ELR (cell line): ENCODE measurements around the gene SSBP3.
"Not testable (repeated sequence)": the region's sequence is repeated elsewhere in the genome, so short reads cannot be mapped to it uniquely, and the experiment has no call there.

ENCODE experiments used
- DNase-seq: peaks from one replicate; pipeline ENCODE4 v3.0.0-alpha.2; 2015; ENCODE audit warnings: low read depth

Gene SSBP3

DNA sequence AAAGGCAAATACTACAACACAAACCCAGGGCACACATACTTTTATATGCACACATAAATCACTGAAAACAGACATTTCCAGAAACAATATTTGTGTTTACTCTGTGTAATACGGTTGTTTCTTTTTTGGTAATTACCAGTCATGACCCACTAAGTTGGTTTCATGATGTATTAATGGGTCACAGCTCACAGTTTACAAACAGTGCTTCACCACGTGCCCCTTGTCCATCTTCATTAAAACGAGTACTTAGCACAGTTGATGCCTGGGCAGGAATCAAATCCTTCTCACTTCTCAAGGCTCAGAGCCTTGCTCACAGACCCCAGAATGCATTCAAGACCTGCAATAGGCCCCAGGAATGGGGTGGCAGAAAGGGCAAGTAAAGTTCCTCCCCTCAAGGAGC, 13.8 kb downstream of the SSBP3 start:
- DNase-seq, result no peak

- no peak for DNase-seq
These were observed 14.6 kb downstream of the SSBP3 start for GRCh38 chr1:54391450-54392209.

DNA sequence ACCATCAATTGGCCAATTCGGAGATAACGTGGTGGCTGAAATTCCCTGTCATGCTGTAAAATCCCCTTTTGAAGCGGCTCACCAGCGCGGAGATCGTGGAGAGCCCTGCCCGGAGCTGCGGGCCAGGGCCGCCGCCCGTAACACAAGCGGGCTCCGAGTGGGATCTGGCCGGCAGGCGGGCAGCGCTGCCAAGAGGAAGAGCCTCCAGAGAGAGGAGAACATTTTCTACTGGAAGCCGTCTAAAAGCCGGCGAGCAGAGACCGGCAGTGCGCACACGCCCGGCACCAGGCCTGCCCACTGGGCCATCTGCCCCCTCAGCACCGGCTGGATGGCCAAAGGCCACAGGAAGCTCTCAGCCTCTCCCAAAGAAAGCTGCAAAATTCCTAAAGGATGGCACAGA, 15.5 kb downstream of the SSBP3 start:
- no peak for DNase-seq

DNA sequence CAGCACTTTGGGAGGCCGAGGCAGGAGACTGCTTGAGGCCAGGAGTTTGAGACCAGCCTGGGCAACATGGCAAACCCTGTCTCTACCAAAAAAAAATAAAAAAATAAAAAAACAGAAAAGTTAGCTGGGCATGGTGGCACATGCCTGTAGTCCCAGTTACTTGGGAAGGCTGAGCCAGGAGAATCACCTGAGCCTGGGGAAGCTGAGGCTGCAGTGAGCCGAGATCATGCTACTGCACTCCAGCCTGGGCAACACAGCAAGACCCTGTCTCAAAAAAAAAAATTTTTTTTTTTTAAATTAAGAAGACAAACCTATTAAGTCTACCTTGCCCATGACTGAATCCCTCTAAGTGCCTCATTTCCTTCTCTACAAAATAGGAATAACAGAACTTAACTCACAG, 16.6 kb downstream of the SSBP3 start:
- DNase-seq, result not testable (repeated sequence)

DNA sequence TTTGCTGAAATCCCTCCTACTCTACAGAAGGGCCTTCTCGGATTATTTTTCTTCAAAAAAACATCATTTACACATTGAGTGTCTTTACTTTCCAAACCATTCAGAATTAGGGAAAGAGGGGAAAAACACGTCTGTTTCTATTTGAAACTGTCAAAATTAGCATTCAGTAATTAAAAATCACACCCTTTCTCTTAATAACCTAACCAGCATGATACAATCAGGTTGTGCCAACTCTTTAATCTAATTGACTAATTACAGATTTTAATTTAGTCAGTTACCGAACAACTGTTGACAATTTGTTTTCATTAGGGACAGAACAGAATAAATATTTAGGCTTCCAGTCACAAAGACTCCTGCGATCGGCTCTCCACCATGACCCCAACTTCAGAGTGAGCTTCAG, 18.8 kb downstream of the SSBP3 start:
- DNase-seq, result no peak

DNA sequence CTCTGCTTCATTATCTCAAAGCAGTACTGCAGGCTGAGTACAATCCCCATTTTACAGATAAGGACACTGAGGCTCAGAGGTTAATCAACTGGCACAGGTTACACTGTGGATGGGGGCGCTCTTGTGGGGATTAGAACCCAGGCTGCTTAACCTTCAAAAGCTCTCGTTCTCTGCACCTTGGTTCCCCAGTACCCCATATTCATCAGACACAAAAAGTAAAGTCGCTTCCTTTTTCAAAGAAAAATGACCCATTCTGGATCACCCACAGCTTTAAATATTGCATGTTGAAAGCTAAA, 20.5 kb downstream of the SSBP3 start:
- DNase-seq, result no peak

DNA sequence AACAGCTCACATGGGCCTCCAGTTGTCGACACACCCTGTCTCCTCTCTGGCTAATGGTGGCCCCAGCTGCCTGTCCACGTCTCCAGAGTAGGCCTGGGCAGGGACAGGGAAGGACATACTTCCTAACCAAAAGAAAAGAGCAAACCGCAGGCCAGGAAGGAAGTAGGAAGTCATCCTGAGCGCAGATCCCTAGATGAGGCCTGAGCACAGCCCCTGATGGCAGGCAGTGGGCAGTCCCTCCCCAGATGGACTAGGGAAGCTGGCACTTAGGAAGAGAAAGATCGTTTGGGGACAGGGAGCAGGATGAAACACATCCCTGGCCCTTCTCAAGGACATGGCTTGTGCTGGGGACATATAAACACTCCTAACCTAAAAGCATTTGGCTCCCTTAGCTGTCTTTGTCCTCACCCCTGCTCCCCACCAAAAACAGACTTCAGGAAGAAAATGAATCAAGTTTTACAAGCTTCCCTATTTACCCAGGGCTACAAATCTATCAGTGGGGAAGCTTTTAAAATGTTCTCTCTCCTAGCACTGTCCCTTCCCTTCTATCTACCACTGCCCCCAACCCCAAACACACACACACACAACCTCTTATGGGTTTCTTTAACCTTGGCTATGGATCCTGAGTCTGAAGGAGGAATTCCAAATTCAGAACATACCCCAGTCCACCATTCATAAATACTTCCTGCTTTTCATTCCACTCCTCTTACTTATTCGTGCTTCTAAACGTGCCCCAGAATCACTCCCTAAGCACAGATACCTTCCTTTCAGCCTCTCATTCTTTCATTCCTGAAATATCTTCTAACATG, 21.1 kb downstream of the SSBP3 start:
- no peak for DNase-seq

GRCh38 chr1:54384471-54384870, 21.7 kb downstream of the SSBP3 start:
- no peak for DNase-seq

DNA sequence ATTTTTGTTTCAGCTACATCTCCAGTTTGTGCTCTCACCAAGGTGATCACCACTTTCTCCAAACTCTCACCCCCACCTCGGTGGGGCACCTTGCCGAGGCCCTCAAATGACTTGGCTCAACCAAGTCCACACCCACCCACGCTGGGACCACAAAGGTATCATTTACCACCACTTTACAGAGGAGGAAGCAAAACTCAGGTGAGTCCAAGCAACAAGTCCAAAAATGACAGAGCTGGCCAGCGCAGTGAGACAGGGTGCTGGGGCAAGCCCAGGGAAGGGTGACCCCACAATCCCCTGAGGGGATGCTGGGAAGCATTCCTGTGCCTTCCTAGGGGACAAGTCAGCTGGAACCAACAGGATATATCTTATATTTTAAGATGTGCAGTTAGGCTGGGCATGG, 24.7 kb downstream of the SSBP3 start:
- no peak for DNase-seq

DNA sequence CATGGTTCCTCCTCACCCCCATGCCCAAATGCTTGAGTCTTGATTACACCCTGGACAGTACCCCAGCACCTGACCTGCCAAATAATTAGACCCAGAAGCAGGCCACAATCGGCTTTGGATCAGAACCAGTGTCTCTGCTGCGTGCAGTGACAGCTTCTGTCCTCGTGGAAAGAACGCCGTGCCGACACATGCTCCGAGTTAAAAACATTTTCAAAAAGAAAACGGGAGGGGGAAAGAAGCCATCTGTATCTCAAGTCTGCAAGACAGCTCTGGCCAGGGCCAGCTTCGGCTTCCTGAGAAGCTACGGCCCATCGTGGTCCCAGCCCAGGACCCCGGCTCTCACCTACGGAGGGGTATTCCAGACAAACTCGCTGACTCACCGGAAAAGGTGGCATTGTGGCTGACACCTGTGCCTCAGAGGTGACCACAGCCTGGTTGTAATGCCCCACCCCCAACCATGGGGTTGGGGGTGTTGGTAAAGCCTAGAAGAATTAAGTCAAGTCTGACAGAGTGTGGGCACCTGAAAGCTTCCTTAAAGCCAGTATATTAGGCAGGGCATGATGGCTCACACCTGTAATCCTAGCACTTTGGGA, 25.8 kb downstream of the SSBP3 start:
- no peak for DNase-seq

- DNase-seq, result no peak
These were observed 26.5 kb downstream of the SSBP3 start for GRCh38 chr1:54379555-54380289.

DNA sequence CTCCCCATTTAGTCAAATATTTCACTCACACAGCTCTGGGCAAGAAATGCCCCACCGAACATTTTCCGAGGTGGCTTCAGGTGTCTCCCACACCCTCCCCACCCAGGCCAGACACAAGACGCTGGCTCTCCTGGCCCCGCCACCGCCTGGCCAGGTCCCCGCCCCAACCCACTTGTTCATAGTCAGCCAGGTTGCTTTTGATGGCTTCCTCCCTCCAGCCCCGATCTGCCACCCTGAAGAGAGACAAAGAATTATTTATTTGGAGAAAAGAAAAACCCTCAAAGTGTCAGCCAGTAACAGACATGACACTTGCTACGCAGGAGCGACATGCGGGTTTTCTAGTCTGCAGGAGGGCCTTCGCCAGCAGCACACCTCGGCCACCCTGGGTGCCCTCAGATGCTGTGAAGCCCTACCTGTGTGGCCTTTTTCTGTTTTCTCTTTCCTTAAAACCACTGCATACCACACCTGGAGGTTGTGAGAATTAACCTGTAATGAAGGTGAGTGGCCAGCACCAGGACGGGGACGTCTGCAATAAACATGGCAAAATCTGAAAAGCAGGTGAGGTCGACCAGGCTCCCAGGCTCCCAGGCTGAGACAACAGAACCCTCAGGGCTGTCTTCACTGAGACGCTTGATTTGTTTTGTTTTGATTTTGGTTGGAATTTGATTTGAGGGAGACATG, 27.2 kb downstream of the SSBP3 start:
- no peak for DNase-seq

DNA sequence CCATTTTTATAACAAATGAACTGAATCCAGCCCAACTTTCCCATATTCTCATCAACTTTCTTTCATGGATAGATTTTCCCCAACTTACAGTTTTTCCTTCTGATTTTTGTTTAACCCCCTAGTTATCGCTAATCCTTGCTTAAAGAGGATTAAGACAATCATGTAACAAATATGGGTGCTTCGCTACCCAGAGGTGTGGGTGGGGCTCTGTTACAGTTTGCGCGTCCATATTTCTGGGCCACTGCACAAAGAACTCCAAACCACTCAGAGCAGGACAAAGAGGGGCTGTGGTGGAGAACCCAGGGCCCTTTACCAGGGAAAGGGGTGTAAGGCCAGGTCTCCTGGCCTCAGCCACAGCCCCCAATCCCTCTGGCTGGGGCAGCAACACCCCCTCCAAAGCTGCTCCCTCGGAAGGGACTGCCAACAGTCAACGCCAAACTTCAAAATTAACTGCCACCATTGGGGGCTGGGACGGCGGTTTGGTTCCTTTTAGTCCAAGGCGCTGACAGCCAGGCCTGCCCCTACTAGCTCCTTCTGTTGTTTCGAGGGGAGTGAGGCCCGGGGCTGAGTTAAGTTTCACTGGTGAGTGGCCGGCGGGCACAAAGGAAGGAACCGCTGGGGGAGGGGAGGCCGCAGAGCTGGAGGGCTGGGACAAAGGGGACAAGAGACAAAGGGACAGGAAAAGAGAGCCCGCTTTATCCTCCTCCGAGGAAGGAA, 27.9 kb downstream of the SSBP3 start:
- no peak for DNase-seq

DNA sequence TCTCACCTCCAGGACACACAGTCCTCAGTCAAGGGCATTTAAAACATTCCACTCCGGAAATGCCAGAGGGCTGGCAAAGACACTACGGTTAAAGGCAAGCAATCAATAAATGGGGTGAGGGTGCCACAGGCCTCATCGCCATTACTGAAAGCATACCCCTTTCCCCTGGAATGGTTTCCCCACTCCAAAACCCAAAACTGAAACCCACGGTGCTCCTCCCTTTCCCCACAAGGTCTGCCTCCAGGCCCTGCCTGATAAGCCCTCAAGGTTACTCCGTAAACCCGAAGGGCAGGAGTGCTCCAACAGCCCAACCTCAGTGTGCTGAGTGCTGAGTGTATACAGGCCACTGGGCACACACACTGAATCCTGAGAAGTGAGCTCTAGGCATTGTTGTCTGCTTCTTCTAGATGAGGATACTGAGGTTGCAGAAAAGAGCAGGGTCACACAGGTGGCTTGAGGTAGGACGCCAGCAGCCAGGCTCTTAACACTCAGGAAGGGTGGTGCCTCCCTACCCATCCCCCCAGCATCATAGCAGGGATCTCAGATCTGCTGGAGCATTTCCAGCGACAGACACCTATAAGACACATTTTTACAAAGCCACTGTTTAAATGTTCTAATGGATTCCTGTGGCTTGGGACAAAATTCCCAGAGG, 29.0 kb downstream of the SSBP3 start:
- DNase-seq, result peak; percentile 22

- no peak for DNase-seq
These were observed 29.7 kb downstream of the SSBP3 start for GRCh38 chr1:54376430-54377039.

DNA sequence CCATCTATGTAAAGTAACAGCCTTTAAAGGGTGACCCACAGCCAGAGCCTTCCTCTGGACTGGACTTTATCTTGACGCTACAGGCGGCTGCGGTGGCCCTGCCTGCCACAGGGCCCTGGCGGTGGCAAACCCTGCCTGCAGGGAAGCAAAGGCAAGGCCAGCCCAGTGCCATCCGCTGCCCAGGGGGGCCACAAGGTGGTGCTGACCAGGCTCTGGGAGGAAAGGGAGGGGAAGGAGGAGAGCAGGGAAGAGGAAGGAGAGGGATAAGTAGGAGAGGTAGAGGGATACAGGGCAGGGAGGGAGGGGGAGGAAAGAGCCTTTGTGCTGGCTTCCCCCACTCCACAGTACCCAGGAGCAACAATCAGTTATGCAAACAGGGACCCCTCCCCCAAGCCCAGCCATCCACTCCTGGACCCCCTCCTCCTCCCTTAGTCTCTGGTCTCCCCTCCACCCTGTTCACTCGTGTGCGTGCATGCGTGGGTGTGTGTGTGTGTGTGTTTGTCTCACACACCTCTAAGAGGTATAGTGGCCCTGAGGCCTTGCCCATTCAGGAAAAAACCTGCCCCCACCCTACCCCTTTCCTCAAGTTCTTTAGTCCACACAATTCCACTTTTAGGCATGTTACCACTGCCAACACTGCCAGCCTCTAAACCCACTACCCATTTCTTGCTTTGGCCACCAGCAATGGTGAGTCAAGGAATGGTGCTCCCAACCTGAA, 30.3 kb downstream of the SSBP3 start:
- DNase-seq, result no peak

GRCh38 chr1:54375298-54375697, 30.9 kb downstream of the SSBP3 start:
- DNase-seq, result no peak

- no peak for DNase-seq
These were observed 31.4 kb downstream of the SSBP3 start for GRCh38 chr1:54374766-54375165.

GRCh38 chr1:54372978-54373377, 33.2 kb downstream of the SSBP3 start:
- no peak for DNase-seq

DNA sequence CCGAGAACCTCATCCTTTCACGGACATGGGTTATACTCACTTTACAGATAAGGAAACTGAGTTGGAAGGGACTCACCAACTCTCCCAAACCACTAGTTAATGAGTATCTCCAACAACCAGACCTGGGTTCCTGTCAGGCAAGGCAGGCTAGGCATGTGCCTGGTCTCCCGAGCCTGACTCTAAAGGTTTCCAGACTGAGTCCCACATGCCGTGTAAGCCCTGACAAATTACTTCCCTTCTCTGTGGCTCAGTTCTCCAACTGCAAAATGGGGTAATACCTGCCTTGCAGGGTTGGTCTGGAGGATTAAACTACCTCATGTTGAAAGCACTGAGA, 34.3 kb downstream of the SSBP3 start:
- no peak for DNase-seq
